ENCODE results near the gene NR6A1. TPM values are rescaled to one million over a fixed set of nuclear protein-coding genes. Genes with fewer than 3 reads are reported as not detected.

Gene NR6A1
- total and polyA plus RNA-seq, 2 of the 8 experiments (the other 6 are each of a cell fraction or from before 2014, with no cell fraction given) = 93.2 to 237 TPM

DNA sequence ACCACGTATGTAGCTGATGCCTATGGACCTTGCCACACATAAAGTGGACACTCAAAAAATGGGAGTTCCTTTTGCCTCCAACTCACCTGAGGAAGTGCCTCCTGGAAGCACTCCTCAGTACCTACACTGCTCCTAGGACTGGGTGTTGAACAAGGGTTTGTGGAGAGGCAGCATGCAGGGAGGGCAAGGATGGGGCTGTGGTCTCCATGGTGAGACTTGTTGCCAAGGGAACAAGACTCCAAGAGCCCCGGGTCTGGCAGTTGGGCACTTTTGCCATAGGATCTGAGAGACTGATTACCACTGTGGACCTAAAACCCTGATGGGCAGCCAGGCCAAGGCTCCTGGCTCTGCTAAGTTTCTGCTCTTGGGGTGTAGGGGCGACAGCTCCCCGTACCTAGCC lies 257.0 kb downstream of the NR6A1 start:
- Histone ChIP-seq H2AFZ (ENCODE audit: low read length) (no peak overlapping the region), H2AK5ac (ENCODE audit: low read depth, low read length) (no peak overlapping the region), H3K4me3 (ENCODE audit: extremely low read depth in 1 of 4, insufficient read depth in 2 of 4, low read depth in 3 of 4, low read length in 4 of 4) (no peak overlapping the region), H3K4ac (replicated peaks; ENCODE audit: insufficient read length, low read depth, low read length) (no peak overlapping the region), H2BK5ac (ENCODE audit: low read depth, low read length) (no peak overlapping the region), H3K18ac (ENCODE audit: extremely low read depth, low read length) (no peak overlapping the region), H4K8ac (ENCODE audit: extremely low read depth, insufficient read depth, low read length) (no peak overlapping the region), H3K9me3 (ENCODE audit: insufficient read depth in 2 of 2, low read depth in 1 of 2, low read length in 1 of 2) (no peaks in the 10 kb centered on the region), H4K20me1 (replicated peaks in 1 of 2; ENCODE audit: control insufficient read depth in 1 of 2, insufficient read depth in 2 of 2, low read length in 2 of 2) (no peaks in the 10 kb centered on the region), H3K23ac (ENCODE audit: insufficient read length) (no peak overlapping the region), H3K4me1 (replicated peaks in 1 of 4; ENCODE audit: control insufficient read depth in 3 of 4, insufficient read depth in 4 of 4, low read length in 3 of 4) (peaks cover 0 to 18% (median 4%) of the 10 kb centered on the region in 4 experiments; a peak in 5 of 7 replicates), H4K5ac (ENCODE audit: insufficient read length, low read depth, low read length) (no peak overlapping the region), H4K91ac (replicated peaks; ENCODE audit: insufficient read length, low read length) (no peak overlapping the region), H3K14ac (ENCODE audit: insufficient read length) (no peak overlapping the region), H3K79me2 (ENCODE audit: control insufficient read depth in 1 of 2, insufficient read depth in 2 of 2, low read length in 2 of 2) (no peaks in the 10 kb centered on the region), H3K27me3 (replicated peaks in 1 of 4; ENCODE audit: control insufficient read depth in 3 of 4, extremely low read depth in 1 of 4, insufficient read depth in 3 of 4, low read length in 3 of 4) (no peaks in the 10 kb centered on the region), H2BK12ac (ENCODE audit: low read depth, low read length) (no peak overlapping the region), H3K23me2 (ENCODE audit: low read depth, low read length) (no peaks in the 10 kb centered on the region), H3K27ac (ENCODE audit: low read depth, low read length) (no peak overlapping the region), H2BK20ac (ENCODE audit: low read length) (no peak overlapping the region), H3K4me2 (ENCODE audit: insufficient read depth in 1 of 2, low read depth in 2 of 2, low read length in 2 of 2) (no peak overlapping the region), H3K56ac (replicated peaks; ENCODE audit: insufficient read length, low read depth, low read length) (no peak overlapping the region), H2BK120ac (replicated peaks; ENCODE audit: low read depth, low read length) (no peak overlapping the region), H3K36me3 (ENCODE audit: control insufficient read depth in 2 of 4, insufficient read depth in 4 of 4, low read length in 3 of 4) (no peaks in the 10 kb centered on the region; a peak in 1 of 8 replicates), H3K79me1 (ENCODE audit: low read depth, low read length) (no peaks in the 10 kb centered on the region), H2BK15ac (ENCODE audit: low read length) (no peak overlapping the region), H3K9ac (replicated peaks in 1 of 4; ENCODE audit: extremely low read depth in 1 of 4, low read depth in 3 of 4, low read length in 3 of 4) (peak overlapping the region in 1 of 4 experiments; percentile 13; a peak in 1 of 7 replicates)
- ChIA-PET CTCF (ENCODE audit: partially characterized antibody) (interaction anchor here (1.1 to 19.2 kb wide), 5 partner anchors 9 to 198 kb away, joined by 3 to 234 read pairs (median 10); no protein-coding TSS in a partner anchor), POLR2A (ENCODE audit: partially characterized antibody) (interaction anchor here (2.8 kb wide), 1 partner anchor 10 kb away, joined by 9 read pairs; no protein-coding TSS in a partner anchor)
- FAIRE-seq (no peak), DNase-seq (ENCODE audit: low read depth in 1 of 2, low spot score in 2 of 2) (peak in 1 of 2 experiments; percentile 48)
- 93% methylated on average over 4 of the region's 4 CpGs; no CpG with 5 or more reads in 1 of the 2 experiments for WGBS, 2 experiments (ENCODE audit: extremely low coverage in 1 of 2, insufficient coverage in 1 of 2, insufficient read length in 1 of 2, insufficient replicate concordance in 2 of 2, low coverage in 1 of 2, low lambda C conversion rate in 2 of 2, missing lambda C conversion rate in 1 of 2)
- TF ChIP-seq RFX5 (IDR thresholded peaks at IDR 0.05; ENCODE audit: borderline replicate concordance, low read depth, low read length) (no peak), POLR2A (IDR thresholded peaks at IDR 0.05; ENCODE audit: control extremely low read depth in 1 of 2, low read depth in 2 of 2, low read length in 2 of 2) (peak in 1 of 2 experiments; percentile 32; a peak in 1 of 3 replicates)

All from H1 (cell line).